ENCODE results near the gene PRRT4. TPM values are rescaled to one million over a fixed set of nuclear protein-coding genes. Genes with fewer than 3 reads are reported as not detected.
A peak's percentile ranks its signal among the peaks of the same experiment; 100 is the strongest.

The PRRT4 gene
- total and polyA plus RNA-seq, 9 of the 15 experiments (the other 6 are each of a cell fraction or from before 2014, with no cell fraction given), result not detected

GRCh38 chr7:128358233-128358632, 3.3 kb downstream of the PRRT4 start:
- Histone ChIP-seq H3K4me2 (ENCODE audit: insufficient read depth, low read length) (no peak overlapping the region), H3K9ac (ENCODE audit: insufficient read depth in 1 of 2, low read depth in 2 of 2, low read length in 2 of 2) (no peak overlapping the region), H4K20me1 (replicated peaks; ENCODE audit: control insufficient read depth, insufficient read depth, low read length) (no peaks in the 10 kb centered on the region; the same call in 1 of the 2 replicates), H2AFZ (ENCODE audit: low read depth, low read length) (no peak overlapping the region), H3K27me3 (ENCODE audit: control insufficient read depth in 2 of 2, insufficient read depth in 2 of 2, low read length in 2 of 2) (peaks cover 48 to 66% of the 10 kb centered on the region in 2 experiments), H3K9me3 (replicated peaks; ENCODE audit: control insufficient read depth, insufficient read depth, low read depth, low read length) (no peaks in the 10 kb centered on the region), H3K4me1 (replicated peaks in 1 of 2; ENCODE audit: control insufficient read depth in 2 of 2, insufficient read depth in 2 of 2, low read length in 2 of 2) (peaks cover 4 to 21% of the 10 kb centered on the region in 2 experiments), H3K79me2 (ENCODE audit: control insufficient read depth, insufficient read depth, low read length) (no peaks in the 10 kb centered on the region), H3K4me3 (no peak overlapping the region), H3K9me1 (ENCODE audit: control insufficient read depth, insufficient read depth, low read length) (peaks cover 3% of the 10 kb centered on the region), H3K36me3 (ENCODE audit: control insufficient read depth, insufficient read depth, low read length) (no peaks in the 10 kb centered on the region), H3K27ac (ENCODE audit: extremely low read depth, low read depth, low read length) (no peak overlapping the region)
- POLR2A ChIA-PET, result interaction anchor here (0.6 to 1.7 kb wide), 3 partner anchors 14 to 119 kb away, joined by 3 to 4 read pairs (median 4); partner anchors contain the start of genes METTL2B and RBM28
- ATAC-seq (no peak), FAIRE-seq (no peak), DNase-seq (ENCODE audit: extremely low read depth in 1 of 4, low spot score in 3 of 4) (no peak)
- 3% methylated on average over 1 of the region's 1 CpG for WGBS (ENCODE audit: insufficient coverage, low coverage, missing lambda C conversion rate)
- TF ChIP-seq NEUROD1 (IDR thresholded peaks at IDR 0.05; ENCODE audit: borderline replicate concordance, low read depth, low read length, partially characterized antibody) (no peak), CEBPB (tag; IDR thresholded peaks at IDR 0.05) (0 out of 2 replicates have a peak, but pooled peaks have one; percentile 23)
- intact Hi-C loops (cut with micrococcal nuclease) (no loop called here), in situ Hi-C loops (cut with MboI) (no loop called here)
- CTCF ChIA-PET (ENCODE audit: low intra/inter-chr PET ratio), result interaction anchor here (0.6 kb wide), 1 partner anchor 24 kb away, joined by 4 read pairs; no protein-coding TSS in a partner anchor
- no TSS peak for BruUV-seq (replicated peaks)

- Histone ChIP-seq H3K79me2 (ENCODE audit: control insufficient read depth, insufficient read depth, low read length) (no peaks in the 10 kb centered on the region), H3K4me2 (ENCODE audit: insufficient read depth, low read length) (no peak overlapping the region), H2AFZ (ENCODE audit: low read depth, low read length) (no peak overlapping the region), H3K9me1 (ENCODE audit: control insufficient read depth, insufficient read depth, low read length) (peaks cover 3% of the 10 kb centered on the region), H3K27me3 (ENCODE audit: control insufficient read depth in 2 of 2, insufficient read depth in 2 of 2, low read length in 2 of 2) (peaks cover 38 to 56% of the 10 kb centered on the region in 2 experiments), H4K20me1 (replicated peaks; ENCODE audit: control insufficient read depth, insufficient read depth, low read length) (no peaks in the 10 kb centered on the region), H3K36me3 (ENCODE audit: control insufficient read depth, insufficient read depth, low read length) (no peaks in the 10 kb centered on the region), H3K4me1 (replicated peaks in 1 of 2; ENCODE audit: control insufficient read depth in 2 of 2, insufficient read depth in 2 of 2, low read length in 2 of 2) (peaks cover 12 to 28% of the 10 kb centered on the region in 2 experiments), H3K9ac (ENCODE audit: insufficient read depth in 1 of 2, low read depth in 2 of 2, low read length in 2 of 2) (0 out of 4 replicates have a peak overlapping the region, but pooled peaks of 1 of the 2 experiments have one; percentile 5), H3K27ac (ENCODE audit: extremely low read depth, low read depth, low read length) (no peak overlapping the region), H3K9me3 (replicated peaks; ENCODE audit: control insufficient read depth, insufficient read depth, low read depth, low read length) (no peaks in the 10 kb centered on the region), H3K4me3 (no peak overlapping the region)
- ATAC-seq, result no peak; the same call in 2 of the 3 replicates
- intact Hi-C loops (cut with micrococcal nuclease), result no loop called here
- POLR2A ChIA-PET, result interaction anchor here (0.7 to 1.7 kb wide), 4 partner anchors 10 to 130 kb away, joined by 3 to 5 read pairs (median 4); partner anchors contain the start of genes METTL2B and RBM28
- in situ Hi-C loops (cut with MboI), result no loop called here
- 5% methylated on average over 5 of the region's 6 CpGs for WGBS (ENCODE audit: insufficient coverage, low coverage, missing lambda C conversion rate)
- no TSS peak for BruUV-seq (replicated peaks)
- CTCF ChIA-PET (ENCODE audit: low intra/inter-chr PET ratio), result no interaction called here
- peak in 1 of 4 experiments; percentile 26 for DNase-seq (ENCODE audit: extremely low read depth in 1 of 4, low spot score in 3 of 4)
- no peak for FAIRE-seq
- no peak for TF ChIP-seq SPI1 (IDR thresholded peaks at IDR 0.05; ENCODE audit: borderline replicate concordance, low read depth, low read length)
- no peak for TF ChIP-seq ARID3B (CRISPR knock-in tag; IDR thresholded peaks at IDR 0.05; ENCODE audit: borderline replicate concordance)
- TF ChIP-seq ZZZ3 (IDR thresholded peaks at IDR 0.05), result no peak
- no peak for TF ChIP-seq GABPB1 (CRISPR knock-in tag; IDR thresholded peaks at IDR 0.05)
- TF ChIP-seq ATF1 (CRISPR knock-in tag; IDR thresholded peaks at IDR 0.05), result no peak
- TF ChIP-seq ATF1 (tag; IDR thresholded peaks at IDR 0.05), result no peak
These were observed 4.3 kb downstream of the PRRT4 start for GRCh38 chr7:128357217-128357613.

Data from K562 (cell line).